ENCODE measurements around the gene GAB2. TPM values are rescaled to one million over a fixed set of nuclear protein-coding genes. Genes with fewer than 3 reads are reported as not detected.

GAB2 gene
- polyA plus RNA-seq, 1 experiment, result 8.7 TPM

DNA sequence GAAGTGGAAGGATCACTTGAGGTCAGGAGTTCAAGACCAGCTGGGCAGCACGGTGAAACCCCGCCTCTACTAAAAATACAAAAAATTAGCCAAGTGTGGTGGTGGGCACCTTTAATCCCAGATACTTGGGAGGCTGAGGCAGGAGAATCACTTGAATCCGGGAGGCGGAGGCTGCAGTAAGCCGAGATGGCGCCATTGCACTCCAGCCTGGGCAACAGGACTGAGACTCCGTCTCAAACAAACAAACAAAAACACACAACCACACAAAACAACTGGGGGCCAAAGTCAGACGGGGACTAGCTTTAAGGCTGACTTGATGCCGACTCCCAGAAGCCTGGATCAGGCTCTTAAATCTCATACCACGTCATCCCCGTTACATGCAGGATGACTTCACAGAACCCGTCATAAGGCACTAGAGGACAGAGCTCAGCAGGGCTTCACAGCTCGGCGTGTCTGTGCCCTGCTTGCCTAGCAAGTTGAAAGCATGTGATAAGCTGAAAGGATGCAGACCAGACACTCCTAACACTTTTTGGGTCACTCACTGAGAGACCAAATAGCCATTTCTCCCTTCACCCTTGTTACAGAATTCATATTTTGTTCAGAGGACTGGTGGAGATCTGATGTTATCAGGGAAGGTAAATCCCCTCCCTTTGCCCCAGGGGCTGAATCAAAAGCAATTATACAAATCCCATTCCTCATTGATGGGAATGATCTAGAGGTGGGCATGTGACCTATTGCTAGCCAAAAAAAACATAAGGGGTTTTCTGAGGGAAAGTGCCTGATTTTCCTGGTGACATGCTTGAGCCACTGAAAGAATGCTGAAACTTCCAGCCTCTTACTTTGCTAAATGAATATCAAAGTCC, 65.4 kb downstream of the GAB2 start:
- DNase-seq (ENCODE audit: low read depth, low spot score), result no peak
- ChIA-PET POLR2A (interaction anchor here (0.6 kb wide), 1 partner anchor 8 kb away, joined by 3 read pairs; no protein-coding TSS in a partner anchor), CTCF (interaction anchor here (1.8 kb wide), 1 partner anchor 212 kb away, joined by 6 read pairs; no protein-coding TSS in a partner anchor)

DNA sequence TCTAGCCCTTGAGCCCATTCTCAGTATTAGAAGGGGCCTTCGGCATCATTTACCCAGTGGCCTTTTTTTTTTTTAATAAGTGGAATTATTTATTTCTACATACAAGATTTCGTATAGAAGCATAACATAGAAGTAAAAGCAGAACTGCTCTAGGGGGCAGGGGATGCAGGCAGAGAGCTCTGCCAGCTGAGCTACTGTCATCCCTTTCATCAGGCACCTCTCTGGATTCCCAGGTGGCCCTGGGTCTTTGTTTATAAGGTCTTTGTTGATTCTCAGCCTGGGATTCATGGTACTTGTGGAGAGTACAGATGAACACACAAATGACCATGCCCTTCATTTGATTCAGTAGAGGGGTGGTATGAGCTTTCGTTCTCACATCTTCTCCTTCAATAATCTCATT, 66.4 kb downstream of the GAB2 start:
- CTCF ChIA-PET, result interaction anchor here (1.3 to 1.8 kb wide), 2 partner anchors 8 to 213 kb away, joined by 3 to 6 read pairs; no protein-coding TSS in a partner anchor
- TF ChIP-seq, protein P1, sequence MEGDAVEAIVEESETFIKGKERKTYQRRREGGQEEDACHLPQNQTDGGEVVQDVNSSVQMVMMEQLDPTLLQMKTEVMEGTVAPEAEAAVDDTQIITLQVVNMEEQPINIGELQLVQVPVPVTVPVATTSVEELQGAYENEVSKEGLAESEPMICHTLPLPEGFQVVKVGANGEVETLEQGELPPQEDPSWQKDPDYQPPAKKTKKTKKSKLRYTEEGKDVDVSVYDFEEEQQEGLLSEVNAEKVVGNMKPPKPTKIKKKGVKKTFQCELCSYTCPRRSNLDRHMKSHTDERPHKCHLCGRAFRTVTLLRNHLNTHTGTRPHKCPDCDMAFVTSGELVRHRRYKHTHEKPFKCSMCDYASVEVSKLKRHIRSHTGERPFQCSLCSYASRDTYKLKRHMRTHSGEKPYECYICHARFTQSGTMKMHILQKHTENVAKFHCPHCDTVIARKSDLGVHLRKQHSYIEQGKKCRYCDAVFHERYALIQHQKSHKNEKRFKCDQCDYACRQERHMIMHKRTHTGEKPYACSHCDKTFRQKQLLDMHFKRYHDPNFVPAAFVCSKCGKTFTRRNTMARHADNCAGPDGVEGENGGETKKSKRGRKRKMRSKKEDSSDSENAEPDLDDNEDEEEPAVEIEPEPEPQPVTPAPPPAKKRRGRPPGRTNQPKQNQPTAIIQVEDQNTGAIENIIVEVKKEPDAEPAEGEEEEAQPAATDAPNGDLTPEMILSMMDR (IDR thresholded peaks at IDR 0.05; ENCODE audit: low read depth, low read length), result no peak
- Histone ChIP-seq H3K27me3 (ENCODE audit: control insufficient read depth, insufficient read depth, low read length) (no peaks in the 10 kb centered on the region), H3K9me3 (ENCODE audit: control insufficient read depth, insufficient read depth, low read length) (no peaks in the 10 kb centered on the region), H3K4me3 (ENCODE audit: low read depth, low read length) (no peak overlapping the region), H3K27ac (ENCODE audit: low read depth, low read length) (no peak overlapping the region)
- DNase-seq (ENCODE audit: low read depth, low spot score), result no peak
- POLR2A ChIA-PET, result interaction anchor here (0.6 to 0.7 kb wide), 2 partner anchors 9 to 104 kb away, joined by 3 read pairs; no protein-coding TSS in a partner anchor

More for the DNA sequence above, 65.4 kb downstream of the GAB2 start:
- Histone ChIP-seq H3K9me3 (ENCODE audit: control insufficient read depth, insufficient read depth, low read length) (no peaks in the 10 kb centered on the region), H3K27ac (ENCODE audit: low read depth, low read length) (no peak overlapping the region), H3K4me3 (ENCODE audit: low read depth, low read length) (no peak overlapping the region), H3K27me3 (ENCODE audit: control insufficient read depth, insufficient read depth, low read length) (no peaks in the 10 kb centered on the region)
- TF ChIP-seq, protein P1 (IDR thresholded peaks at IDR 0.05; ENCODE audit: low read depth, low read length), result no peak

DNA sequence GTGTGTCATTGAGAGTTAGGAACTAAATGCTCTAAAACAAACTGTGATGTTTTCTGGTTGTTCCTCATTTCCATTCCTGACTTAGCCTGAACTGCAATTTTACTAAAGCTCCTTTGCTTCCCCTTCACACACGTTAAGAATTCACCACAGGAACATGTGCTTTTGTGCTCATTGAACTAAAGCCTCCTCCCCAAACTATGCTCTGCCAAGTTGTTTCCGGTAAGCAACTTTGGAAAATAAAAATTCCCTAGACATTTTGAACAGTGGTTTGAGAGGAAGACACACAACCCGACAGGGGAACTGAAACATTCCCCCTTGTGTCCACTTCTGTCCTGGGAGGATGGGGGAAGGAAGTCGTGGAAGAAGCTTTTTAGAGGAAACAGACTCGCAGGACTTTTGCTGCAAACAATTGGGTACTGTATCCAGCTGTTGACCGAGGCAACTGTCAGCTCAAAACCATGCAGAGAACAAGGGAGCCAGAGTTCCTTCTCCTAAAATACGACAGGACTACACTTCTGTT, 66.9 kb downstream of the GAB2 start:
- CTCF ChIA-PET, result interaction anchor here (1.3 to 1.8 kb wide), 2 partner anchors 8 to 214 kb away, joined by 3 to 6 read pairs; no protein-coding TSS in a partner anchor
- peak overlapping the region; percentile 1; the same call in 1 of the 2 replicates for H3K4me3 ChIP-seq (ENCODE audit: low read depth, low read length)

GRCh38 chr11:78350091-78350645, 67.5 kb downstream of the GAB2 start:
- TF ChIP-seq, protein P1 (IDR thresholded peaks at IDR 0.05; ENCODE audit: low read depth, low read length), result no peak
- ChIA-PET CTCF (interaction anchor here (1.0 to 1.8 kb wide), 3 partner anchors 9 to 215 kb away, joined by 3 to 6 read pairs (median 3); no protein-coding TSS in a partner anchor), POLR2A (no interaction called here)
- H3K4me3 ChIP-seq (ENCODE audit: low read depth, low read length), result peak overlapping the region; percentile 34
- H3K27me3 ChIP-seq (ENCODE audit: control insufficient read depth, insufficient read depth, low read length), result no peaks in the 10 kb centered on the region
- peak overlapping the region; percentile 80 for H3K27ac ChIP-seq (ENCODE audit: low read depth, low read length)
- DNase-seq (ENCODE audit: low read depth, low spot score), result peak; percentile 37
- H3K9me3 ChIP-seq (ENCODE audit: control insufficient read depth, insufficient read depth, low read length), result no peaks in the 10 kb centered on the region

More for the DNA sequence above, 66.9 kb downstream of the GAB2 start:
- POLR2A ChIA-PET, result interaction anchor here (0.7 kb wide), 1 partner anchor 103 kb away, joined by 3 read pairs; no protein-coding TSS in a partner anchor
- no peaks in the 10 kb centered on the region for H3K27me3 ChIP-seq (ENCODE audit: control insufficient read depth, insufficient read depth, low read length)
- no peaks in the 10 kb centered on the region for H3K9me3 ChIP-seq (ENCODE audit: control insufficient read depth, insufficient read depth, low read length)
- DNase-seq (ENCODE audit: low read depth, low spot score), result no peak
- TF ChIP-seq, protein P1 (IDR thresholded peaks at IDR 0.05; ENCODE audit: low read depth, low read length), result 0 out of 2 replicates have a peak, but pooled peaks have one; percentile 6
- H3K27ac ChIP-seq (ENCODE audit: low read depth, low read length), result peak overlapping the region; percentile 40

Measured in AG04450 (cell line).